AG04450 (cell line): Measurements from ENCODE around the gene PPM1L. TPM values are rescaled to one million over a fixed set of nuclear protein-coding genes. Genes with fewer than 3 reads are reported as not detected.

Experiments
- CTCF ChIA-PET: fragments of 300-600, 350-600 bp; formaldehyde crosslinking; extraction: SDS; loops from one replicate; lab custom pipeline; 2022; ENCODE audit warnings: antibody characterized with exemption, inconsistent platforms; lab: Charles Lee
- POLR2A ChIA-PET: fragments of 350-600 bp; formaldehyde crosslinking; extraction: SDS; loops from one replicate; lab custom pipeline; 2021; ENCODE audit warnings: antibody characterized with exemption, inconsistent platforms; lab: Yijun Ruan, JAX
- DNase-seq: peaks from one replicate; pipeline ENCODE4 v3.0.0-alpha.2; 2011; ENCODE audit warnings: low read depth, low spot score
- H3K27ac ChIP-seq: one replicate; pipeline ENCODE4 v1.5.1; 2012; ENCODE audit warnings: low read depth, low read length, control low read depth
- H3K27me3 ChIP-seq: one replicate; pipeline ENCODE4 v1.6.0; 2012; ENCODE audit warnings: low read length; ENCODE audit not compliant: control insufficient read depth, insufficient read depth
- H3K4me3 ChIP-seq: 2 replicates; pipeline ENCODE4 v1.5.1; 2011; ENCODE audit warnings: mild to moderate bottlenecking, low read depth, low read length, control low read depth
- H3K9me3 ChIP-seq: 2 replicates; pipeline ENCODE4 v1.5.1; 2012; ENCODE audit warnings: low read length; ENCODE audit not compliant: control insufficient read depth, insufficient read depth
- CTCF ChIP-seq: IDR thresholded peaks from 2 replicates; pipeline ENCODE4 v1.5.1; 2011; ENCODE audit warnings: low read depth, low read length, control low read depth, inconsistent platforms
- polyA plus RNA-seq: library from polyadenylated mRNA; depleted of rRNA; stranded (reverse); fragments of >200 nt; gene quantifications from 2 replicates; pipeline ENCODE4 v1.2.3, GENCODE V29; 2011

The PPM1L gene
- polyA plus RNA-seq, 1 experiment, result 0.33 TPM

- CTCF ChIA-PET, result no interaction called here
- POLR2A ChIA-PET, result no interaction called here
- Histone ChIP-seq H3K27ac (no peak overlapping the region), H3K9me3 (no peaks in the 10 kb centered on the region), H3K4me3 (no peak overlapping the region), H3K27me3 (no peaks in the 10 kb centered on the region)
- DNase-seq, result no peak
- TF ChIP-seq CTCF, result no peak
These were observed 53.4 kb downstream of the PPM1L start for GRCh38 chr3:160809453-160809852.

GRCh38 chr3:160810362-160811236, 54.6 kb downstream of the PPM1L start:
- Histone ChIP-seq H3K4me3 (no peak overlapping the region), H3K27me3 (no peaks in the 10 kb centered on the region), H3K9me3 (no peaks in the 10 kb centered on the region), H3K27ac (no peak overlapping the region)
- DNase-seq, result no peak
- POLR2A ChIA-PET, result no interaction called here
- CTCF ChIA-PET, result no interaction called here
- TF ChIP-seq CTCF, result no peak

GRCh38 chr3:160811237-160811548, 55.2 kb downstream of the PPM1L start:
- TF ChIP-seq CTCF, result no peak
- CTCF ChIA-PET, result no interaction called here
- POLR2A ChIA-PET, result no interaction called here
- H3K9me3 ChIP-seq, result no peaks in the 10 kb centered on the region
- H3K27me3 ChIP-seq, result no peaks in the 10 kb centered on the region
- no peak overlapping the region for H3K27ac ChIP-seq
- no peak overlapping the region for H3K4me3 ChIP-seq
- DNase-seq, result no peak

- POLR2A ChIA-PET, result no interaction called here
- no peak for DNase-seq
- Histone ChIP-seq H3K9me3 (no peaks in the 10 kb centered on the region), H3K27ac (no peak overlapping the region), H3K4me3 (no peak overlapping the region), H3K27me3 (no peaks in the 10 kb centered on the region)
- CTCF ChIA-PET, result no interaction called here
- TF ChIP-seq CTCF, result no peak
These were observed 56.3 kb downstream of the PPM1L start for GRCh38 chr3:160812304-160812703.

- no peak for TF ChIP-seq CTCF
- no peaks in the 10 kb centered on the region for H3K9me3 ChIP-seq
- no peak for DNase-seq
- H3K27me3 ChIP-seq, result no peaks in the 10 kb centered on the region
- no peak overlapping the region for H3K27ac ChIP-seq
- ChIA-PET CTCF (no interaction called here), POLR2A (no interaction called here)
- H3K4me3 ChIP-seq, result no peak overlapping the region
These were observed 59.2 kb downstream of the PPM1L start for GRCh38 chr3:160815280-160815679.
